Measurements from ENCODE around the gene PLPP2. TPM values are rescaled to one million over a fixed set of nuclear protein-coding genes. Genes with fewer than 3 reads are reported as not detected.

Gene PLPP2
- total RNA-seq, 1 donor from 2014 or later, result 26.2 TPM

GRCh38 chr19:294946-295686 is 3.9 kb upstream of the PLPP2 start:
- TF ChIP-seq CTCF (IDR thresholded peaks at IDR 0.05; ENCODE audit: unreplicated experiment), result peak; percentile 68
- Mint-ChIP-seq H3K4me1 (ENCODE audit: unreplicated experiment) (peaks cover 2% of the 10 kb centered on the region), H3K27ac (ENCODE audit: unreplicated experiment) (peak overlapping the region; percentile 13), H3K27me3 (ENCODE audit: unreplicated experiment) (peaks cover 4% of the 10 kb centered on the region), H3K4me3 (ENCODE audit: unreplicated experiment) (no peak overlapping the region), H3K9me3 (ENCODE audit: unreplicated experiment) (no peaks in the 10 kb centered on the region), H3K36me3 (ENCODE audit: low read depth, unreplicated experiment) (peaks cover 3% of the 10 kb centered on the region)
- DNase-seq (ENCODE audit: low spot score), result peak; percentile 72

- Mint-ChIP-seq H3K27ac (ENCODE audit: unreplicated experiment) (no peak overlapping the region), H3K36me3 (ENCODE audit: low read depth, unreplicated experiment) (peaks cover 3% of the 10 kb centered on the region), H3K4me3 (ENCODE audit: unreplicated experiment) (no peak overlapping the region), H3K9me3 (ENCODE audit: unreplicated experiment) (no peaks in the 10 kb centered on the region), H3K4me1 (ENCODE audit: unreplicated experiment) (peaks cover 5% of the 10 kb centered on the region), H3K27me3 (ENCODE audit: unreplicated experiment) (peaks cover 8% of the 10 kb centered on the region)
- no peak for DNase-seq (ENCODE audit: low spot score)
- no peak for TF ChIP-seq CTCF (IDR thresholded peaks at IDR 0.05; ENCODE audit: unreplicated experiment)
These were observed 3.2 kb upstream of the PLPP2 start for GRCh38 chr19:294341-294945.

- peaks cover 3% of the 10 kb centered on the region for H3K36me3 Mint-ChIP-seq (ENCODE audit: low read depth, unreplicated experiment)
- no peaks in the 10 kb centered on the region for H3K9me3 Mint-ChIP-seq (ENCODE audit: unreplicated experiment)
- no peak overlapping the region for H3K4me3 Mint-ChIP-seq (ENCODE audit: unreplicated experiment)
- H3K27ac Mint-ChIP-seq (ENCODE audit: unreplicated experiment), result no peak overlapping the region
- TF ChIP-seq CTCF (IDR thresholded peaks at IDR 0.05; ENCODE audit: unreplicated experiment), result no peak
- peaks cover 5% of the 10 kb centered on the region for H3K4me1 Mint-ChIP-seq (ENCODE audit: unreplicated experiment)
- peaks cover 12% of the 10 kb centered on the region for H3K27me3 Mint-ChIP-seq (ENCODE audit: unreplicated experiment)
- no peak for DNase-seq (ENCODE audit: low spot score)
These were observed 2.4 kb upstream of the PLPP2 start for GRCh38 chr19:293436-294110.

- peaks cover 14% of the 10 kb centered on the region for H3K27me3 Mint-ChIP-seq (ENCODE audit: unreplicated experiment)
- DNase-seq (ENCODE audit: low spot score), result no peak
- peak overlapping the region; percentile 52 for H3K27ac Mint-ChIP-seq (ENCODE audit: unreplicated experiment)
- no peak for TF ChIP-seq CTCF (IDR thresholded peaks at IDR 0.05; ENCODE audit: unreplicated experiment)
- no peaks in the 10 kb centered on the region for H3K9me3 Mint-ChIP-seq (ENCODE audit: unreplicated experiment)
- peaks cover 5% of the 10 kb centered on the region for H3K4me1 Mint-ChIP-seq (ENCODE audit: unreplicated experiment)
- H3K4me3 Mint-ChIP-seq (ENCODE audit: unreplicated experiment), result no peak overlapping the region
- peaks cover 3% of the 10 kb centered on the region for H3K36me3 Mint-ChIP-seq (ENCODE audit: low read depth, unreplicated experiment)
These were observed 1.7 kb upstream of the PLPP2 start for GRCh38 chr19:292951-293350.

Data from endothelial cell (in vitro differentiated cells).